ENCODE measurements around the gene SFMBT1.
A peak's percentile ranks its signal among the peaks of the same experiment; 100 is the strongest.

SFMBT1 gene

GRCh38 chr3:52910823-52911222 lies 135.1 kb downstream of the SFMBT1 start:
- TF ChIP-seq GATA2 (IDR thresholded peaks at IDR 0.05; ENCODE audit: low read depth, low read length) (no peak), GATA3 (IDR thresholded peaks at IDR 0.05; ENCODE audit: low read depth, low read length) (no peak)

DNA sequence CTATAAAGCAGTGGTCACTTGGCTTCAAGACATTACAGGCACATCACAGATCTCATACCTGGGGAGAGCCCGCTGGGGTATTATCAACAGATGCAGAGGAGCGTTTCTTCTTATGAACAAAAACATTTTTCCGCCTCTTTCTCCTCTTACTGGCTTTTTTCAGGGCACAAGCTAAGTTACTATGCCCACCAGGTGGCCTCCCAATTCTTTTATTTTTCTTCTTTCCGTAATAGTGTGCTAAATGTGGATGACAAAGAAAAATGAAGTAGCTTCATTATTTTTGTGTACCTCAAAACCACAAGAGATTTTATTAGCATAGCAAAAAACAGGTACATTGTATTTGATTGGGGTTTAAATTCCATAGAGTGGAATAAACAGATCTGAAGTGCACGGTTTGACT lies 138.4 kb downstream of the SFMBT1 start:
- TF ChIP-seq GATA3 (IDR thresholded peaks at IDR 0.05; ENCODE audit: low read depth, low read length) (no peak), GATA2 (IDR thresholded peaks at IDR 0.05; ENCODE audit: low read depth, low read length) (no peak)

DNA sequence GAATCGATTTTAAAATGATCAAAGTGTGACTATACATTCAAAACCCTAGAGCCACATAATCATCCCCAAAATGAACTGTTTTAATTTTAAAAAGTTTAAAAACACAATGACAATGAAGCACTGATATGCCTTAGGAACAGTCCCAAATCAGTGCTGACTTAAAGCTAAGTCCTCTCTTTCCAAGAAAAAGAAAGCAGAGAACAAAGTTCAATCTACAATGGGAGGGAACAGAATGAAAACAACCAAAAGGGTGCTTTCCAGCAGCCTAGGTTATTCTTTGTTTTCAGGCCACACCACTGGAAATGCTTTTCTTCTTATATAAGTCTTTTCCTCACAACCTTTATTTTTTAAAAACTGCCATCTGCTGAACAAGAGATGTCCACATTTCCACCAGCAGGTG lies 141.3 kb downstream of the SFMBT1 start:
- TF ChIP-seq GATA3 (IDR thresholded peaks at IDR 0.05; ENCODE audit: low read depth, low read length) (no peak), GATA2 (IDR thresholded peaks at IDR 0.05; ENCODE audit: low read depth, low read length) (no peak)

GRCh38 chr3:52904000-52904399 lies 141.9 kb downstream of the SFMBT1 start:
- TF ChIP-seq GATA3 (IDR thresholded peaks at IDR 0.05; ENCODE audit: low read depth, low read length) (no peak), GATA2 (IDR thresholded peaks at IDR 0.05; ENCODE audit: low read depth, low read length) (no peak)

- no peak for TF ChIP-seq GATA3 (IDR thresholded peaks at IDR 0.05; ENCODE audit: low read depth, low read length)
- peak; percentile 35; the same call in 1 of the 2 replicates for TF ChIP-seq GATA2 (IDR thresholded peaks at IDR 0.05; ENCODE audit: low read depth, low read length)
These were observed 148.4 kb downstream of the SFMBT1 start, which contains the start of gene STIMATE for GRCh38 chr3:52897130-52898122. TSS of gene STIMATE (minus strand) at chr3:52897548. CDS start at chr3:52897450, 98 bp downstream.

DNA sequence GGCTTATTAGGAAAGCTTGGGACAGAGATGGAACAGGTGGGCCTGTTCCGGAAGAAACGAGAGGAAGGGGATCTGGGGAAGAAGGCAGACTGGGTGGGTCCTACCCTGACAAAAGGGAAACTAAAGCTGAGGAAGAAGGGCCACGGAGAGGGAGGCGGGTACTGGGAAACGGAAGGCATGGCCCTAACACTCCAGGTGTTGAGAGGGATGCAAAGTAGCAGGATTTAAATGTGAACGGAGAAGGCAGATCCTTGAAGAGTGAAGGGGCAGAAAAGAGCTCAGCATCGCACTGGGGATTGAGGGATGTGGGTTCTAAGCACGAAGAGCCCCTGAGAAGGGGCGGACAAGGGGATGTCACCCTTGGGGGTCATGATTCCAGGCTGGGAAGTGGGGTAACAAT lies 149.3 kb downstream of the SFMBT1 start:
- TF ChIP-seq GATA2 (IDR thresholded peaks at IDR 0.05; ENCODE audit: low read depth, low read length) (no peak), GATA3 (IDR thresholded peaks at IDR 0.05; ENCODE audit: low read depth, low read length) (no peak)

GRCh38 chr3:52896151-52896550 lies 149.7 kb downstream of the SFMBT1 start:
- no peak for TF ChIP-seq GATA3 (IDR thresholded peaks at IDR 0.05; ENCODE audit: low read depth, low read length)
- no peak for TF ChIP-seq GATA2 (IDR thresholded peaks at IDR 0.05; ENCODE audit: low read depth, low read length)

DNA sequence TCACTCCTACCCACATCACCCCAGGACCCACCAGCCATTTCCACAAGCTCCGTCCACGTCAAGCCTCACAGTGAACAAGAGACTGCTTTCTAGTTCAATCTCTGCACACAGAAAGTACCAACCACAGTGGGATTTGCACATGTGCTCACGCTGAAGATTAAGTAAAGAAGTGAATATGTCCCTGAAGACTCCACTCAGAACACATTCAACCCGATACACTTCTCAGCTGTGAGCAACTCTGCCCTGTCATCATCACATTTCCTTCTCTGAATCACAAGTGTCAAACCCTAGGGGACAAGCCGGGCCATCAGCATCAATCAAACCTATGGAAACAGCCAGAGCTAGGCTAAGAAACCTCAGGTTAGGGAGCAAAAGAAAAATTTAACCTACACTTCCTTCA lies 150.5 kb downstream of the SFMBT1 start:
- no peak for TF ChIP-seq GATA2 (IDR thresholded peaks at IDR 0.05; ENCODE audit: low read depth, low read length)
- TF ChIP-seq GATA3 (IDR thresholded peaks at IDR 0.05; ENCODE audit: low read depth, low read length): no peak

DNA sequence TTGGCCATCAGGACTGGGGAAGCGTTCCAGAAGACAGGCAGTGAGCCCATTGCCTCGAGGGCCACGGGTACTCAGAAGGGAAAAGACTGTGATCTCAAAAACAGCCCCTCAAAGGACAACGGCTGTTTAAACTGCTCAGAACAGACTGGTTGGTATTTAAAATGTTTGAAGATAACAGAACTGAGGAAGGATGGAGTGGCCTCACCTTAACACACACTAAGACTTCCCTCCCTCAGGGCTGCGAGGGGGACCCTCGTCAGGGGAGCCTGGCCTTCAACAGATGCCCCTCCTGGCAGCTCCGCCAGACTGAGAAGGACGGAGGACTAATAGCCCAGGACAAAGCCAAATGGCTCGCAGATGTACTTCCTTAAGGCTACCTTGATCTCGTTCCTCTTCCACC lies 151.1 kb downstream of the SFMBT1 start:
- no peak for TF ChIP-seq GATA3 (IDR thresholded peaks at IDR 0.05; ENCODE audit: low read depth, low read length)
- no peak for TF ChIP-seq GATA2 (IDR thresholded peaks at IDR 0.05; ENCODE audit: low read depth, low read length)

DNA sequence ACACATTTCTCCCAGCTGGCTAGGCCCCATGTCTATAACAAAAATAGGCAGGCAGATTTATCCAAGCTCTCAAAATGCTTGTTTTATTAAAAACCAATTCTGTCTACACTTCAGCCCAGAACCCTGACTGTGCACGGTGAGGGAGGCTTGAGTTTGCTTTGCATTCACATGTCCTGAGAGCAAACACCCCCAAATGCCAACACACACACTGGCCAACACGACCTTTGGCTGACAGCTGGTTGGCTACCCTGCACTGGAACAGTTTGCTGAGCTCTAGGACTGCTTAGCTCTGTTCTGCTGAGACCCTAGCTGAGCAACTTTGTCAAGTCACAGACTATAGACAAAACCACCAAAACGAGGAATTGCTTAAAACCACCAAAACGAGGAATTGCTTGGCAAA lies 152.2 kb downstream of the SFMBT1 start:
- no peak for TF ChIP-seq GATA2 (IDR thresholded peaks at IDR 0.05; ENCODE audit: low read depth, low read length)
- TF ChIP-seq GATA3 (IDR thresholded peaks at IDR 0.05; ENCODE audit: low read depth, low read length): no peak

DNA sequence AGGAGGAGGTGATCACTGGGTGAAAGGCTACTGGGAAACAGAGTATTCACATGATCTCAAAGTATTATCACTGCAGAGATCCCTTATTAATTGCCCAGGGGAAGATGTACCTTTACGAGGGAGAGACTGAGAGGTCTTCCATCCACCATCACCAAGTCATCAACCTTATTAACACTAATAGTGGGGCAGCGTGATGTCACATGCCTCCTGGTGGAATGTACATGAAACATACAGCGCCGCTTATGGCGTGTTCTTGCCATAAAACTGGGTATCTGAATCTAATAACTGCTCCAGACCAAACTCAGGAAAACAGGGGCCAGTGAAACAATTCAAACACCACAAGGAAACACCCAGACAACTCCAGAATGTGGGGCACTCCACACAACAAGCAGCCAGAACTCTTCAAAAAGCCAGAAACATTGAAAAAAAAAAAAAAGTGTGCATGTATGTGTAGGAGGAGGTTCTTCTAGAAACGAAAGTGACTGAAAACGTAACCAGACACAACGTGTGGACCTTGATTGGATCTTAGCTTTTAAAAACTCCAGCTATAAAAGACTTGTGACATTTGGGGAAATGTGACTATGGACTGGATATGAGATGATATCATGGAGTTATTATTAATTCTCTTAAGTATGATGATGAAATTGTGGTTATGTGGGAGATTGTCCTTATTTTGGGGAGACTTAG lies 153.1 kb downstream of the SFMBT1 start:
- TF ChIP-seq GATA2 (IDR thresholded peaks at IDR 0.05; ENCODE audit: low read depth, low read length) (no peak), GATA3 (IDR thresholded peaks at IDR 0.05; ENCODE audit: low read depth, low read length) (no peak)

DNA sequence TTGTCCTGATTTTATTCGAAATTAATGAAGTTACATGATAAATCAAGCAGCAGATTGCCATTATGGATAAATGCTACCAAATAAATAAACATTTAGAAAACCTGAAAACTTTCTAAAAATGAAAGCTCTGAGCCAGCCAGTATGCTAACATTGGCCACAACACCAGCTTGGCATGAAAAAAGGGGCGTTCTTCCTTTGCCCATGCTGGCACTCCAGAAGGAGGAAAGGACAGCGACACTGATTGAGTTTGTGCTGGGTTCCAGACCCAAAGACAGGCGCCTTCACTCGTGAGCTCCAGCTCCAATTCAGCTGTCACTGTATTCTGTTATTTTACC lies 153.6 kb downstream of the SFMBT1 start:
- TF ChIP-seq GATA3 (IDR thresholded peaks at IDR 0.05; ENCODE audit: low read depth, low read length) (no peak), GATA2 (IDR thresholded peaks at IDR 0.05; ENCODE audit: low read depth, low read length) (no peak)

DNA sequence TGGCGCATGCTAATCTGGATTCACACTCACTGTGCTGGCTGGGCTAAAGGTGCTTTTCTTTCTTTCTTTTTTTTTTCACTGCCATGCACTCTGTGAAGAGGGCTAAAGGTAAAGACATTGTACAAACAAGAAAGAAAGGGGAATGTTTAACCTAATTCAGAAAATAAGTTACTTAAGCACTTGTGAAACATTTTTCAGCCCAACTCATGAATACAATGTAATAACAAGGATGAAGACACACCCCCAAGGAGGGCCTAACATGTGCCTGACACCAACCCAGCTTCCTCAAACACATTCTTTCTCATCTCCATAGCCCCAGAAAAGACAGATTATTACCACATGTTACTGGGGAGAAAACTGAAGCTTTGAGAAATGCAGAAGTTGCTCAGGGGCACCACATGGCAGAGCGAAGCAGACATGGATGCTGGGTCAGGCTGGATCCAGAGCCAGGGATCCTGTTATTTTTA lies 154.2 kb downstream of the SFMBT1 start:
- TF ChIP-seq GATA2 (IDR thresholded peaks at IDR 0.05; ENCODE audit: low read depth, low read length) (no peak), GATA3 (IDR thresholded peaks at IDR 0.05; ENCODE audit: low read depth, low read length) (no peak)

GRCh38 chr3:52891164-52891563 lies 154.7 kb downstream of the SFMBT1 start:
- no peak for TF ChIP-seq GATA2 (IDR thresholded peaks at IDR 0.05; ENCODE audit: low read depth, low read length)
- no peak for TF ChIP-seq GATA3 (IDR thresholded peaks at IDR 0.05; ENCODE audit: low read depth, low read length)
